NCI-H82 treated with DMSO at 0.1 percent for 48 hours (cell line): Measurements from ENCODE around the gene FREY1.

ENCODE experiments used
- DNase-seq: peaks from one replicate; lab custom pipeline; 2025; ENCODE audit not compliant: unreplicated experiment; lab: John Stamatoyannopoulos, UW

Gene FREY1

GRCh38 chr11:45872651-45873356 lies 34.3 kb downstream of the FREY1 start:
- DNase-seq: no peak

- no peak for DNase-seq
Observed at GRCh38 chr11:45871638-45872037, 35.4 kb downstream of the FREY1 start.

- no peak for DNase-seq
Observed at GRCh38 chr11:45870706-45871105, 36.4 kb downstream of the FREY1 start.

- DNase-seq: no peak
Observed at GRCh38 chr11:45869551-45869950, 37.5 kb downstream of the FREY1 start.

GRCh38 chr11:45864041-45864440 lies 43.0 kb downstream of the FREY1 start:
- DNase-seq: no peak

GRCh38 chr11:45860764-45861510 lies 46.1 kb downstream of the FREY1 start:
- no peak for DNase-seq

GRCh38 chr11:45860348-45860747 lies 46.7 kb downstream of the FREY1 start:
- DNase-seq: no peak

- DNase-seq: no peak
Observed at GRCh38 chr11:45859661-45860140, 47.4 kb downstream of the FREY1 start.

- no peak for DNase-seq
Observed at GRCh38 chr11:45858751-45859398, 48.2 kb downstream of the FREY1 start.

GRCh38 chr11:45857961-45858474 lies 49.1 kb downstream of the FREY1 start:
- no peak for DNase-seq
